ENCODE data around the gene FKBP10.
"Not testable (repeated sequence)": the region's sequence is repeated elsewhere in the genome, so short reads cannot be mapped to it uniquely, and the experiment has no call there.

Gene FKBP10

GRCh38 chr17:41812381-41813151 is at the start of gene FKBP10:
FKBP10 (plus strand) TSS chr17:41813004; CDS start chr17:41813035, 31 bp downstream.
- DNase-seq (ENCODE audit: low read depth): peak; percentile 80

- DNase-seq (ENCODE audit: low read depth): no peak
These were observed 49.5 kb upstream of the FKBP10 start for GRCh38 chr17:41763327-41763726.

- no peak for DNase-seq (ENCODE audit: low read depth)
These were observed 46.7 kb upstream of the FKBP10 start for GRCh38 chr17:41766135-41766534.

- no peak for DNase-seq (ENCODE audit: low read depth)
These were observed 45.3 kb upstream of the FKBP10 start for GRCh38 chr17:41767324-41768042.

- no peak for DNase-seq (ENCODE audit: low read depth)
These were observed 44.0 kb upstream of the FKBP10 start for GRCh38 chr17:41768682-41769288.

GRCh38 chr17:41769346-41769862 is 43.4 kb upstream of the FKBP10 start:
- no peak for DNase-seq (ENCODE audit: low read depth)

- no peak for DNase-seq (ENCODE audit: low read depth)
These were observed 42.8 kb upstream of the FKBP10 start for GRCh38 chr17:41769985-41770384.

- no peak for DNase-seq (ENCODE audit: low read depth)
These were observed 41.2 kb upstream of the FKBP10 start for GRCh38 chr17:41771389-41772206.

- DNase-seq (ENCODE audit: low read depth): no peak
These were observed 40.6 kb upstream of the FKBP10 start for GRCh38 chr17:41772218-41772585.

- no peak for DNase-seq (ENCODE audit: low read depth)
These were observed 40.1 kb upstream of the FKBP10 start for GRCh38 chr17:41772586-41773189.

- peak; percentile 45 for DNase-seq (ENCODE audit: low read depth)
These were observed 39.6 kb upstream of the FKBP10 start for GRCh38 chr17:41773190-41773588.

GRCh38 chr17:41773731-41774193 is 39.0 kb upstream of the FKBP10 start:
- DNase-seq (ENCODE audit: low read depth): no peak

GRCh38 chr17:41775394-41776226 is 37.2 kb upstream of the FKBP10 start:
- DNase-seq (ENCODE audit: low read depth): no peak

- not testable (repeated sequence) for DNase-seq (ENCODE audit: low read depth)
These were observed 36.4 kb upstream of the FKBP10 start for GRCh38 chr17:41776262-41776900.

- DNase-seq (ENCODE audit: low read depth): no peak
These were observed 35.6 kb upstream of the FKBP10 start for GRCh38 chr17:41777157-41777573.

- peak; percentile 94 for DNase-seq (ENCODE audit: low read depth)
These were observed 35.1 kb upstream of the FKBP10 start for GRCh38 chr17:41777574-41778188.

GRCh38 chr17:41779954-41780353 is 32.9 kb upstream of the FKBP10 start:
- DNase-seq (ENCODE audit: low read depth): no peak

GRCh38 chr17:41781404-41782110 is 31.2 kb upstream of the FKBP10 start:
- DNase-seq (ENCODE audit: low read depth): no peak

- no peak for DNase-seq (ENCODE audit: low read depth)
These were observed 30.7 kb upstream of the FKBP10 start for GRCh38 chr17:41782142-41782541.

All from fibroblast of gingiva (primary cell).